Measurements from ENCODE around the gene KCNN3.

DNA sequence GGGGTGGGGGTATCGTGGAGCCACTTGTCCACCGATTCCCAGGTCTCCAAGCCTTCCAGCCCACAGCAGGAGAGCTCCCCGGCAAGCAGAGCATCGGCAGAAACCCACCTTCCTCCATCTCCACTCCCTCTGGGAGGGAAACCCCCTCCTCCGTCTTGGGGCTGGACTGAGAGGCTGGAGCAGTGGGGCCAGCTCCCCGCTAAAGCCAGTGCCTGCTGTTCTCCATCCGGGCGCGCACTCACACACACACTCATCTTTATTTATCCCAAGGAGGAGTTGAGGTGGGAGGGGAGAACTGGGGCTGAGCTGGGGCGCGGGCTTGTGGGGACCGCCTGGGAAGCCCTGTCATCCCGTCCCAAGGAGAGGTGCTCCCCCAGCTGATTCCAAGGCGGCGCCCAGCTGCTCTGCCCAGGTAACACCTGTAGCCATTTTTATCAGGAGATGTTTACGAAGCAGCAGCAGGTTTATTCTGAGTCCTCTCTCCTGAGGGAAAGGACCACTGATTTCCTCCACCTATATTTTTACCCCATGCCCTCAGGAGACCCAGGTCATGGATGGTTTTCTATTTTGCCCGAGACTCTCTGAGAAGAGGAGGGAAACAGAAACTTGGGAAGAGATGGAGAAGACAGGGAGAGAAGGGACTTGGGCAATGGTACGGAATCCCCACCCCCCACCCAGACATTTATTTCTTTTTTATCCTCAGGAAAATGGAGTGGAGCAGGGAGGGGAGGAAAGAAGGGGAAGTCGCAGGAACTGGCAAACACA, 2.1 kb downstream of the KCNN3 start:
- TF ChIP-seq, protein P1, sequence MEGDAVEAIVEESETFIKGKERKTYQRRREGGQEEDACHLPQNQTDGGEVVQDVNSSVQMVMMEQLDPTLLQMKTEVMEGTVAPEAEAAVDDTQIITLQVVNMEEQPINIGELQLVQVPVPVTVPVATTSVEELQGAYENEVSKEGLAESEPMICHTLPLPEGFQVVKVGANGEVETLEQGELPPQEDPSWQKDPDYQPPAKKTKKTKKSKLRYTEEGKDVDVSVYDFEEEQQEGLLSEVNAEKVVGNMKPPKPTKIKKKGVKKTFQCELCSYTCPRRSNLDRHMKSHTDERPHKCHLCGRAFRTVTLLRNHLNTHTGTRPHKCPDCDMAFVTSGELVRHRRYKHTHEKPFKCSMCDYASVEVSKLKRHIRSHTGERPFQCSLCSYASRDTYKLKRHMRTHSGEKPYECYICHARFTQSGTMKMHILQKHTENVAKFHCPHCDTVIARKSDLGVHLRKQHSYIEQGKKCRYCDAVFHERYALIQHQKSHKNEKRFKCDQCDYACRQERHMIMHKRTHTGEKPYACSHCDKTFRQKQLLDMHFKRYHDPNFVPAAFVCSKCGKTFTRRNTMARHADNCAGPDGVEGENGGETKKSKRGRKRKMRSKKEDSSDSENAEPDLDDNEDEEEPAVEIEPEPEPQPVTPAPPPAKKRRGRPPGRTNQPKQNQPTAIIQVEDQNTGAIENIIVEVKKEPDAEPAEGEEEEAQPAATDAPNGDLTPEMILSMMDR (IDR thresholded peaks at IDR 0.05) = no peak
- TF ChIP-seq EZH2 (IDR thresholded peaks at IDR 0.05) (no peak), EZH2phosphoT487 (IDR thresholded peaks at IDR 0.05) (no peak)
